ENCODE results near the gene HNMT. TPM values are rescaled to one million over a fixed set of nuclear protein-coding genes. Genes with fewer than 3 reads are reported as not detected.

HNMT gene
- total RNA-seq, 1 experiment from 2014 or later, result 4.1 TPM

- TF ChIP-seq POLR2AphosphoS5 (IDR thresholded peaks at IDR 0.05; ENCODE audit: low read depth, low read length) (no peak), CTCF (IDR thresholded peaks at IDR 0.05) (no peak), SIN3A (IDR thresholded peaks at IDR 0.05; ENCODE audit: borderline replicate concordance, insufficient read depth, low read depth, low read length) (no peak), TCF7L2 (IDR thresholded peaks at IDR 0.05; ENCODE audit: low read depth, low read length) (no peak)
- TF ChIP-seq, protein P1, sequence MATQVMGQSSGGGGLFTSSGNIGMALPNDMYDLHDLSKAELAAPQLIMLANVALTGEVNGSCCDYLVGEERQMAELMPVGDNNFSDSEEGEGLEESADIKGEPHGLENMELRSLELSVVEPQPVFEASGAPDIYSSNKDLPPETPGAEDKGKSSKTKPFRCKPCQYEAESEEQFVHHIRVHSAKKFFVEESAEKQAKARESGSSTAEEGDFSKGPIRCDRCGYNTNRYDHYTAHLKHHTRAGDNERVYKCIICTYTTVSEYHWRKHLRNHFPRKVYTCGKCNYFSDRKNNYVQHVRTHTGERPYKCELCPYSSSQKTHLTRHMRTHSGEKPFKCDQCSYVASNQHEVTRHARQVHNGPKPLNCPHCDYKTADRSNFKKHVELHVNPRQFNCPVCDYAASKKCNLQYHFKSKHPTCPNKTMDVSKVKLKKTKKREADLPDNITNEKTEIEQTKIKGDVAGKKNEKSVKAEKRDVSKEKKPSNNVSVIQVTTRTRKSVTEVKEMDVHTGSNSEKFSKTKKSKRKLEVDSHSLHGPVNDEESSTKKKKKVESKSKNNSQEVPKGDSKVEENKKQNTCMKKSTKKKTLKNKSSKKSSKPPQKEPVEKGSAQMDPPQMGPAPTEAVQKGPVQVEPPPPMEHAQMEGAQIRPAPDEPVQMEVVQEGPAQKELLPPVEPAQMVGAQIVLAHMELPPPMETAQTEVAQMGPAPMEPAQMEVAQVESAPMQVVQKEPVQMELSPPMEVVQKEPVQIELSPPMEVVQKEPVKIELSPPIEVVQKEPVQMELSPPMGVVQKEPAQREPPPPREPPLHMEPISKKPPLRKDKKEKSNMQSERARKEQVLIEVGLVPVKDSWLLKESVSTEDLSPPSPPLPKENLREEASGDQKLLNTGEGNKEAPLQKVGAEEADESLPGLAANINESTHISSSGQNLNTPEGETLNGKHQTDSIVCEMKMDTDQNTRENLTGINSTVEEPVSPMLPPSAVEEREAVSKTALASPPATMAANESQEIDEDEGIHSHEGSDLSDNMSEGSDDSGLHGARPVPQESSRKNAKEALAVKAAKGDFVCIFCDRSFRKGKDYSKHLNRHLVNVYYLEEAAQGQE (IDR thresholded peaks at IDR 0.05; ENCODE audit: insufficient read depth in 1 of 2, low read depth in 2 of 2, low read length in 1 of 2), result no peak
- ChIA-PET POLR2A (no interaction called here), CTCF (no interaction called here)
- no peak for DNase-seq (ENCODE audit: low read depth, low spot score)
- no peaks in the 10 kb centered on the region for H3K36me3 ChIP-seq (ENCODE audit: control insufficient read depth, insufficient read depth, low read length)
- intact Hi-C loops (cut with micrococcal nuclease; ENCODE audit: unreplicated experiment) (no loop called here), in situ Hi-C loops (cut with HindIII; ENCODE audit: low pct_unique_long_range_greater_than_20kb, low sequenced_read_pairs) (no loop called here)
- H3K4me1 ChIP-seq (ENCODE audit: control insufficient read depth, insufficient read depth, low read length), result no peaks in the 10 kb centered on the region
- ATAC-seq, result no peak
- no peaks in the 10 kb centered on the region for H3K27me3 ChIP-seq (ENCODE audit: control insufficient read depth, insufficient read depth, low read length)
- H3K27ac ChIP-seq (ENCODE audit: low read length), result no peak overlapping the region
- H3K4me3 ChIP-seq (ENCODE audit: low read depth in 2 of 2, low read length in 2 of 2), result no peak overlapping the region
- H3K9me3 ChIP-seq (ENCODE audit: control insufficient read depth, insufficient read depth, low read depth, low read length), result no peaks in the 10 kb centered on the region
- no TSS peak for BruUV-seq (replicated peaks)
These were observed 95.4 kb downstream of the HNMT start for GRCh38 chr2:138059487-138060300.

- ATAC-seq (no peak), DNase-seq (ENCODE audit: low read depth, low spot score) (no peak)
- ChIA-PET POLR2A (no interaction called here), CTCF (no interaction called here)
- intact Hi-C loops (cut with micrococcal nuclease; ENCODE audit: unreplicated experiment), result no loop called here
- Histone ChIP-seq H3K27me3 (ENCODE audit: control insufficient read depth, insufficient read depth, low read length) (no peaks in the 10 kb centered on the region), H3K4me3 (ENCODE audit: low read depth in 2 of 2, low read length in 2 of 2) (no peak overlapping the region), H3K4me1 (ENCODE audit: control insufficient read depth, insufficient read depth, low read length) (no peaks in the 10 kb centered on the region), H3K9me3 (ENCODE audit: control insufficient read depth, insufficient read depth, low read depth, low read length) (no peaks in the 10 kb centered on the region), H3K36me3 (ENCODE audit: control insufficient read depth, insufficient read depth, low read length) (no peaks in the 10 kb centered on the region), H3K27ac (ENCODE audit: low read length) (no peak overlapping the region)
- no TSS peak for BruUV-seq (replicated peaks)
- TF ChIP-seq CTCF (IDR thresholded peaks at IDR 0.05) (no peak), TCF7L2 (IDR thresholded peaks at IDR 0.05; ENCODE audit: low read depth, low read length) (no peak), SIN3A (IDR thresholded peaks at IDR 0.05; ENCODE audit: borderline replicate concordance, insufficient read depth, low read depth, low read length) (no peak), POLR2AphosphoS5 (IDR thresholded peaks at IDR 0.05; ENCODE audit: low read depth, low read length) (no peak)
- TF ChIP-seq, protein P1 (IDR thresholded peaks at IDR 0.05; ENCODE audit: insufficient read depth in 1 of 2, low read depth in 2 of 2, low read length in 1 of 2), result no peak
- in situ Hi-C loops (cut with HindIII; ENCODE audit: low pct_unique_long_range_greater_than_20kb, low sequenced_read_pairs), result no loop called here
These were observed 96.0 kb downstream of the HNMT start for GRCh38 chr2:138060301-138060635.
